ENCODE data around the gene GNAZ. TPM values are rescaled to one million over a fixed set of nuclear protein-coding genes. Genes with fewer than 3 reads are reported as not detected.

Gene GNAZ
- polyA plus RNA-seq, 3 donors, result 1.5 to 7.8 (median 6.2) TPM

DNA sequence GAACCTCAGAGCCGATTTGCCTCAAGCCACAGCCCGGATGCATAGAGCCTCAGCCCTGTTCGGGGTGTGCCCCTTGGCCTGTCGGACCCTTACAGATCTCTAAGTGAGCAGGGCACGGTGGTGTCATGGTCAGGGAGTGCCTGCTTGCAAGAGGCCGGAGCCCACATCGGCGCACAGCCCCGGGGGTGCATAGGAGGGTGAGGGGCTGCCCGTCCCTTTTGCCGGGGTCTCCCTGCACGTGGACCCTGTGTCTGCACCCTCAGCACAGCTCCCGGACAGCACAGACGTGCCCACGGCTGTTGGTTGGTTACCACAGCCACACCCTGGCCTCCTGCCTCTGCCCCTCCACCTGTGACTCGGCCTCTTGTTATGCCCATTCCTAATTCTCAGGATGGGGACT lies 81.5 kb downstream of the GNAZ start:
- no peak overlapping the region for H3K27ac ChIP-seq (ENCODE audit: low read depth, low read length)
- WGBS, 3 donors, result 81 to 94% (median 93%) methylated on average over 16 of the region's 16 CpGs

GRCh38 chr22:23152238-23153114 lies 82.2 kb downstream of the GNAZ start:
- WGBS, 3 donors, result 68 to 87% (median 80%) methylated on average over 18 to 19 of the region's 19 CpGs
- peak overlapping the region; percentile 75 for H3K27ac ChIP-seq (ENCODE audit: low read depth, low read length)

GRCh38 chr22:23153994-23154393 lies 83.7 kb downstream of the GNAZ start:
- no peak overlapping the region for H3K27ac ChIP-seq (ENCODE audit: low read depth, low read length)
- WGBS, 3 donors, result 74 to 85% (median 85%) methylated on average over 7 of the region's 7 CpGs

DNA sequence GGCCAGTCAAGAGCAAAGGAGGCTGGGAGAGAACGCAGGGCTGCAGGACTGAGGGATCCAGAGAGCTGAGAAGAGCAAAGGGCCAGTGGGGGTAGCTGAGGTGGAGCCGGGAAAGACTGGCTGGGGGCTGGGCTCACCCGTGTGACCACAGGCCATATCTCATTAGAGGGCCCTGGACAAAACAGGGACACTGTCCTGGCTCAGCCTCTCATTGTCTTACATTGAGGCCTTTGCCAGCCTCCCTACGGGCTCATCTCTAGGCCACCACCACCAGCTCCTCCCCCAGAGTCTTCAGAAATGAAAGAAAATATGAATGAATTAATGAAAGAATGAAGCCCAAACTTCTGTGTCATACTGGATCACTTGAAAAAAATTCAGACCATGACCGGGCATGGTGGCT lies 84.1 kb downstream of the GNAZ start:
- WGBS, 3 donors, result 83 to 93% (median 91%) methylated on average over 5 of the region's 5 CpGs

GRCh38 chr22:23155143-23155542 lies 84.8 kb downstream of the GNAZ start:
- H3K27ac ChIP-seq (ENCODE audit: low read depth, low read length), result no peak overlapping the region
- WGBS, 3 donors, result 95 to 97% (median 96%) methylated on average over 3 of the region's 3 CpGs

More for the DNA sequence above, 84.1 kb downstream of the GNAZ start:
- no peak overlapping the region for H3K27ac ChIP-seq (ENCODE audit: low read depth, low read length)

GRCh38 chr22:23155831-23156230 lies 85.5 kb downstream of the GNAZ start:
- 93 to 95% (median 95%) methylated on average over 9 of the region's 9 CpGs for WGBS, 3 donors
- H3K27ac ChIP-seq (ENCODE audit: low read depth, low read length), result no peak overlapping the region

GRCh38 chr22:23156286-23156685 lies 86.0 kb downstream of the GNAZ start:
- WGBS, 3 donors, result 43 to 63% (median 59%) methylated on average over 8 of the region's 8 CpGs
- H3K27ac ChIP-seq (ENCODE audit: low read depth, low read length), result no peak overlapping the region

DNA sequence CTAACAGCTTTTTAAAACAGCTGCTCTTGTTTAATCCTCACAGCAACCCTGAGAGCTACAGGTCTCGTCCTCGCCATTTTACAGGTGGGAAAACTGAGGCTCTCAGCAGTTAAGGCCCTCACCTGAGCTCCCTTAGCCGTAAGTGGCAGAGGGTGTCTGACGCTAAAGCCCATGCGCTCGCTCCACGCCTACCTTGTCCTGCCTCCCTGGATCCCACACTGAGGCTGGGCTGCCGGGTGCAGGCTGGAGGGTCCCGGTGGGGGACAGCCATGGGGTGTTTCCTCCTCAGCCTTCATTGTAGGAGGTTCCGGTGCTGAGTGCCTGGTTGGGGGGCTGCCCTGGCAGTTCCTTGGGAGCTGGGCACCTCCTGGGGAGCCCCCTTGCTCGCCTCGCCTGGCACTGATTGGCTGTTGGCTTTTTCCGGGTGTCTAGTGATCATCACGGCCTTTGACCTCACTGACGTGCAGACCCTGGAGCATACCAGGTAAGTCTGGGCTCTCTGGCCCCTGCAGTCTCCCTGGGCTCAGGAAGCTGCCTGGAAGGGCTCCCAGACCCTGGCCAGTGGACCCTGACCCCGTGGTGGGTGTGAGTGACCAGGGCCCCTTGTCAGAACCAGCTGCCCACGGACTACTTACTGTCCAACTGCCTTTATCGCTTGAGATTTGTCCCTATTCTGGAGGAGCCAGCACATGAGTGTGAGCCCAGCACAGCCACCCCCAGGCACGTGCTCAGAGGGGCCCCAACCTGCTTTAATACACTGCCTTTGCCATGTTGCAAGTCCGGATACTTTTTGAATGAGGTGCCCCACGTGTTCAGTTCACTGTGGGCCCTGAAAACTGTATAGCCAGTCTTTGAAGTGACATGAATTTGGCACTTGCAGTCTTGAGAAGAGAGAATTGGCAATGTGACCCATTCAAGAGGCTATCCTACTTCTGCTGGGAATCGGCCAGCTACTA lies 87.5 kb downstream of the GNAZ start:
- 85 to 92% (median 90%) methylated on average over 22 of the region's 22 CpGs for WGBS, 3 donors
- H3K27ac ChIP-seq (ENCODE audit: low read depth, low read length), result no peak overlapping the region

- no peak overlapping the region for H3K27ac ChIP-seq (ENCODE audit: low read depth, low read length)
- 76 to 90% (median 83%) methylated on average over 14 of the region's 14 CpGs for WGBS, 3 donors
These were observed 88.4 kb downstream of the GNAZ start for GRCh38 chr22:23158516-23159290.

- WGBS, 3 donors, result 70 to 81% (median 74%) methylated on average over 6 of the region's 6 CpGs
- no peak overlapping the region for H3K27ac ChIP-seq (ENCODE audit: low read depth, low read length)
These were observed 88.9 kb downstream of the GNAZ start for GRCh38 chr22:23159291-23159630.

DNA sequence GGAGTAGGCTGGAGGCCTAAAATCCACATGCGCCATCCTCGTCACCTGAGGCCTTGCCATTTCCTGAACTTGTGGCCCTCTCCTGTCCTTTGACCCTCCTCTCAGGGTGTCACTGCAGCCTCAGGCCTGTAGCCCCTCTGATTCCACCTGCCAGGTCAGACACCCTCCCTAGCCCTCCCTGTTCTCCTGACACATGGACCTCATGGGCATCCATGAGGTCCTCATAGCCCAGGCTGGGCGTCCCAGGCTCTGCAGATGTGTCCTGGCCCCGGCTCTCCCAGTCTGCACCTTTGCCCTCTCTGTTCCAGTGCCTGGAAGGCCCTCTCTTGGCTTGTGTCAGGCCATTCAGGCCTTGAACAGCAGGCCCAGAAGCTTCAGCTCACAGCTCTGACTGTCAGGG lies 90.7 kb downstream of the GNAZ start:
- H3K27ac ChIP-seq (ENCODE audit: low read depth, low read length), result no peak overlapping the region
- WGBS, 3 donors, result 86 to 92% (median 90%) methylated on average over 4 of the region's 4 CpGs

DNA sequence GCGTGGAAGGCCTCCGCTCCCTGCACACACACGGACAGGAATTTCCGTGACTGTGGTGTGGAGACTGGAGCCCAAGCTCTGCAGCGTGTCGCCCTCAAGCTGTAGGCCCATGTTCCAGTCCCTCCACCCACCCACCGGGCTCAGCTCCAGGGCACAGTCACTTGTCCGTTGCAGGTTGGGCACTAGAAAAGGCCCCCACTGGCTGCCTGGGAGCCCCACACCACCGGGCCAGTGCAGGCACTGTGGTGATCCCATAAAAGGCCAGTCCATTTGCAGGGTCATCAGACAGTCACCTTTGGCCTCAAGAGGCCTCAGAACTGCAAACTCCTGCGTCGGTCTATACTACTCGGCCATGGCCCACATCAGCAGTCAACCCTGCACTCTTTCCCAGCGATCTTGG lies 91.3 kb downstream of the GNAZ start:
- 86 to 90% (median 88%) methylated on average over 13 of the region's 13 CpGs for WGBS, 3 donors

DNA sequence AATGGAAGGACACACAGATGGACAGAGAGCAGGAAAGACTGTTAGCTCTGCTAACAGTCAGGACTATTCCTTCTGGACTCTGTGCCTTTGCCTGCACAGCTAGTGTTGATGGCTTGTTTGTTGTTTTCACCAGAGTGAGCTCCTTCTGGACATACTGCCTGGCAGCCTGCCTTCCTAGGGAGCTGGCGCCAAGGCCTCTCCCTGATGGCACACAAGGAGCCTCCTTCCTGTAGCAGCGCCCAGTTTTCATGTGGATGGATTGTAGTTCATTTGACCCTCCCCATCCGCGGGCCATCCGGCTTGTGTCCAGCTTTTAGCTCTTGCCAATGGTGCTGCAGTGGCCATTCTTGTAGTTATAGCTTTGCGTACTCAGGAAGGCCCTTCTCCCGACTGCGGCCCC lies 93.3 kb downstream of the GNAZ start:
- 61 to 80% (median 62%) methylated on average over 8 of the region's 8 CpGs for WGBS, 3 donors
- no peak overlapping the region for H3K27ac ChIP-seq (ENCODE audit: low read depth, low read length)

More for the DNA sequence above, 91.3 kb downstream of the GNAZ start:
- no peak overlapping the region for H3K27ac ChIP-seq (ENCODE audit: low read depth, low read length)

- 75 to 78% (median 77%) methylated on average over 11 of the region's 11 CpGs for WGBS, 3 donors
These were observed 93.8 kb downstream of the GNAZ start for GRCh38 chr22:23164091-23164490.

DNA sequence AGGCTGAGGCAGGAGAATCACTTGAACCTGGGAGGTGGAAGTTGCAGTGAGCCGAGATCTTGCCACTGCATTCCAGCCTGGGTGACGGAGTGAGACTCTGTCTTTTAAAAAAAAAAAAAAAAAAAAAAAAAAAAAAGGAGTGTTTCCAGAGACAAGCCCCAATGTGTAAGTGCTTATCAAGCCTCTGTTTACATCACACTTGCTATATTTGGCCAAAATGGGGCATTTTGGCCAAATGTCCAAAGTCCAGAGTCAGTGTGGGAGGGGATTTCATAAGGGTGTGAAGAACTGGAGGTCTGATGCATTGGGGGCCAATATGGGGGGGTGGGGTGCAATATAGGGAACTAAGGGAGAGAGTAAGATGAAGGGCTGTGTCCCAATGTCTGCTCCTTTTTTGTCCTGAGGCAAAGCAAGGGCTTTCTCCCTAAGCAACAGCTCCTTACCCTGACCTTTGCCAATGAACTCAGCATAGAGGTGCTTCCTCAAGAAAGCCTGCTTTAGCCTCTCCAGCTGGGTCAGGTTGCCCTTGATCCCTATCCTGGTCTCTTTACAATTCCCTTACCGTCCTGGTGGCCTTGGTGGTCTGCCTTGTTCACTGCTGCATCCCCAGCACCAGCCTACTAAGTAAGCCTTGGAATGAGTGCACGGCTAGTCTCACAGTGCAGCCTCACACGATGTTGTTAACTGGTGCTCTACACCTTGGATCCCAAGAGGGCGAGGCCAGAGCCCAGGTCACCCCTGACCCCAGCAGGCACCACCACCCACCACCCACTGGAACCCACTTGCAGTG lies 95.9 kb downstream of the GNAZ start:
- H3K27ac ChIP-seq (ENCODE audit: low read depth, low read length), result no peak overlapping the region
- WGBS, 3 donors, result 60 to 86% (median 81%) methylated on average over 6 of the region's 6 CpGs

More at GRCh38 chr22:23164091-23164490, 93.8 kb downstream of the GNAZ start:
- no peak overlapping the region for H3K27ac ChIP-seq (ENCODE audit: low read depth, low read length)

GRCh38 chr22:23166841-23167616 lies 96.7 kb downstream of the GNAZ start:
- WGBS, 3 donors, result 82 to 92% (median 82%) methylated on average over 9 to 10 of the region's 10 CpGs
- H3K27ac ChIP-seq (ENCODE audit: low read depth, low read length), result no peak overlapping the region
